HepG2 (cell line): ENCODE data around the gene JPH3. TPM values are rescaled to one million over a fixed set of nuclear protein-coding genes. Genes with fewer than 3 reads are reported as not detected.

Experiments used
- ATAC-seq: fragments of 200-7000 bp; cut with Tn5 transposase; 3 replicates; pipeline ENCODE4 v1.9.1; 2020; ENCODE audit warnings: mild to moderate bottlenecking, moderate library complexity
- BruUV-seq: library from RNA; stranded (reverse); fragments of 400-500 nt; replicated peaks from 2 replicates; lab custom pipeline; 2021; lab: Mats Ljungman, UMichigan
- CTCF ChIA-PET: fragments of 300-600 bp; formaldehyde crosslinking; extraction: SDS; loops from one replicate; lab custom pipeline; 2021; ENCODE audit warnings: low total read pairs, inconsistent platforms, low intra/inter-chr PET ratio; lab: Yijun Ruan, JAX
- POLR2A ChIA-PET: fragments of 350-600 bp; sonication (Branson Sonifier 250); formaldehyde crosslinking; loops from one replicate; lab custom pipeline; 2020; ENCODE audit warnings: antibody characterized with exemption, inconsistent platforms; lab: Yijun Ruan, JAX
- DNase-seq: peaks from one replicate; pipeline ENCODE4 v3.0.0-alpha.2; 2015; ENCODE audit warnings: low spot score
- FAIRE-seq: peaks from 3 replicates; lab custom pipeline; 2011; peaks lifted over from hg19 to GRCh38; lab: Jason Lieb, UNC
- H2AFZ ChIP-seq: one replicate; pipeline ENCODE4 v1.6.1; 2011; ENCODE audit warnings: low read length, inconsistent platforms
- H3K27ac ChIP-seq: fragments of 300-600 bp; 3 replicates; pipeline ENCODE4 v1.8.0; 2011; ENCODE audit warnings: mixed run types, mild to moderate bottlenecking, mixed read lengths, low read length, inconsistent platforms; ENCODE audit not compliant: insufficient read depth; ENCODE audit errors: extremely low read length
- H3K27me3 ChIP-seq, 2 experiments: fragments of 200-600 bp in 1 of 2; 2 replicates in 1 of 2; 3 replicates in 1 of 2; pipeline versions ENCODE4 v1.6.0 to v1.8.0; 2011; ENCODE audit warnings: low read length in 2 of 2, mild to moderate bottlenecking in 2 of 2, moderate library complexity in 2 of 2, inconsistent platforms in 1 of 2; ENCODE audit not compliant: insufficient read depth in 2 of 2, control insufficient read depth in 1 of 2
- H3K36me3 ChIP-seq, 2 experiments: fragments of 200-600 bp in 1 of 2; replicated peaks in 1 of 2; 2 replicates in 1 of 2; 3 replicates in 1 of 2; pipeline versions ENCODE4 v1.5.1 to v1.8.0; 2011; ENCODE audit warnings: low read length in 2 of 2, inconsistent platforms in 1 of 2; ENCODE audit not compliant: insufficient read depth in 2 of 2, control insufficient read depth in 1 of 2
- H3K4me1 ChIP-seq: 2 replicates; pipeline ENCODE4 v1.5.1; 2012; ENCODE audit warnings: low read length, inconsistent platforms; ENCODE audit not compliant: insufficient read depth
- H3K4me2 ChIP-seq: 2 replicates; pipeline ENCODE4 v1.6.0; 2011; ENCODE audit warnings: low read depth, low read length, inconsistent platforms
- H3K4me3 ChIP-seq, 3 experiments: fragments of 200-600 bp in 1 of 3; sonication (generic), shearing (Covaris generic) in 1 of 3; replicated peaks in 1 of 3; 2 replicates each; pipeline ENCODE4 v1.5.1; 2011 to 2016; ENCODE audit warnings: low read length in 3 of 3, inconsistent platforms in 2 of 3, low read depth in 2 of 3, mild to moderate bottlenecking in 2 of 3, control low read depth in 1 of 3, mixed read lengths in 1 of 3; ENCODE audit not compliant: insufficient read depth in 1 of 3
- H3K79me2 ChIP-seq: one replicate; pipeline ENCODE4 v1.6.1; 2011; ENCODE audit warnings: low read length, inconsistent platforms; ENCODE audit not compliant: insufficient read depth
- H3K9ac ChIP-seq: 2 replicates; pipeline ENCODE4 v1.6.0; 2011; ENCODE audit warnings: mild to moderate bottlenecking, low read depth, low read length, inconsistent platforms; ENCODE audit not compliant: insufficient read depth
- H3K9me3 ChIP-seq: 2 replicates; pipeline ENCODE4 v1.5.1; 2012; ENCODE audit warnings: mild to moderate bottlenecking, low read length
- H4K20me1 ChIP-seq: 2 replicates; pipeline ENCODE4 v1.6.0; 2011; ENCODE audit warnings: inconsistent platforms, mild to moderate bottlenecking, low read length, moderate library complexity; ENCODE audit not compliant: insufficient read depth
- BORCS8-MEF2B ChIP-seq: sonication (generic); formaldehyde crosslinking; IDR thresholded peaks from 2 replicates; pipeline ENCODE4 v1.8.0; 2022; ENCODE audit warnings: mild to moderate bottlenecking, missing genetic modification reagents
- HNF1B ChIP-seq: sonication (generic); formaldehyde crosslinking; IDR thresholded peaks from 2 replicates; pipeline ENCODE4 v1.5.1; 2020; ENCODE audit warnings: mild to moderate bottlenecking, moderate library complexity, missing genetic modification reagents
- KDM1A ChIP-seq: IDR thresholded peaks from 2 replicates; pipeline ENCODE4 v1.6.1; 2016; ENCODE audit warnings: missing compliant biosample characterization
- KLF11 ChIP-seq: IDR thresholded peaks from 2 replicates; pipeline ENCODE4 v1.6.1; 2016; ENCODE audit warnings: missing compliant biosample characterization
- MXI1 ChIP-seq: IDR thresholded peaks from 3 replicates; pipeline ENCODE4 v1.6.1; 2012; ENCODE audit warnings: low read depth, low read length, inconsistent platforms, borderline replicate concordance
- NONO ChIP-seq, 2 experiments: fragments of 450-650 bp in 1 of 2; sonication (generic) in 1 of 2; formaldehyde crosslinking in 1 of 2; IDR thresholded peaks in 1 of 2; conservative IDR thresholded peaks in 1 of 2; 2 replicates each; pipeline versions ENCODE4 v1.6.1 to v1.8.0; 2017 to 2022; ENCODE audit warnings: mild to moderate bottlenecking in 1 of 2, missing genetic modification reagents in 1 of 2, moderate library complexity in 1 of 2
- NR0B2 ChIP-seq: sonication (generic); formaldehyde crosslinking; IDR thresholded peaks from 2 replicates; pipeline ENCODE4 v1.4.0; 2020; ENCODE audit warnings: mild to moderate bottlenecking, missing genetic modification reagents
- PHF20 ChIP-seq: sonication (generic); formaldehyde crosslinking; IDR thresholded peaks from 2 replicates; pipeline ENCODE4 v1.5.0; 2020; ENCODE audit warnings: mild to moderate bottlenecking, missing genetic modification reagents
- PPARG ChIP-seq: conservative IDR thresholded peaks from 2 replicates; pipeline ENCODE4 v1.6.1; 2016; ENCODE audit warnings: missing biosample characterization, missing genetic modification reagents
- SOX6 ChIP-seq, 2 experiments: fragments of 450-650 bp in 1 of 2; sonication (generic) in 1 of 2; formaldehyde crosslinking in 1 of 2; IDR thresholded peaks; 2 replicates each; pipeline versions ENCODE4 v1.4.0 to v1.6.1; 2017 to 2020; ENCODE audit warnings: antibody characterized with exemption in 1 of 2, mild to moderate bottlenecking in 1 of 2, missing genetic modification reagents in 1 of 2
- XRCC5 ChIP-seq: fragments of 200-400 bp; formaldehyde crosslinking; optimal IDR thresholded peaks from 2 replicates; pipeline ENCODE3; 2017; ENCODE audit warnings: mild to moderate bottlenecking, low read length
- ZFP62 ChIP-seq: sonication (generic); formaldehyde crosslinking; IDR thresholded peaks from 2 replicates; pipeline ENCODE4 v1.4.0; 2020; ENCODE audit warnings: missing genetic modification reagents
- ZNF12 ChIP-seq: sonication (generic); formaldehyde crosslinking; IDR thresholded peaks from 2 replicates; pipeline ENCODE4 v1.5.0; 2020; ENCODE audit warnings: missing genetic modification reagents
- ZNF124 ChIP-seq: sonication (generic); formaldehyde crosslinking; IDR thresholded peaks from 2 replicates; pipeline ENCODE4 v1.4.0; 2020; ENCODE audit warnings: missing genetic modification reagents
- ZNF326 ChIP-seq: sonication (generic); formaldehyde crosslinking; IDR thresholded peaks from 2 replicates; pipeline ENCODE4 v1.4.0; 2020; ENCODE audit warnings: missing genetic modification reagents, borderline replicate concordance
- ZNF343 ChIP-seq: sonication (generic); formaldehyde crosslinking; IDR thresholded peaks from 2 replicates; pipeline ENCODE4 v1.4.0; 2020; ENCODE audit warnings: mild to moderate bottlenecking, missing genetic modification reagents
- ZNF350 ChIP-seq: sonication (generic); formaldehyde crosslinking; IDR thresholded peaks from 2 replicates; pipeline ENCODE4 v1.4.0; 2020; ENCODE audit warnings: mild to moderate bottlenecking, low read depth, missing genetic modification reagents, borderline replicate concordance
- ZNF513 ChIP-seq: sonication (generic); formaldehyde crosslinking; conservative IDR thresholded peaks from 2 replicates; pipeline ENCODE4 v1.5.0; 2020; ENCODE audit warnings: missing genetic modification reagents
- ZNF569 ChIP-seq: sonication (generic); formaldehyde crosslinking; IDR thresholded peaks from 2 replicates; pipeline ENCODE4 v1.5.0; 2020; ENCODE audit warnings: mild to moderate bottlenecking, missing genetic modification reagents, moderate library complexity, borderline replicate concordance
- ZNF644 ChIP-seq: IDR thresholded peaks from 2 replicates; pipeline ENCODE4 v1.6.1; 2016; ENCODE audit warnings: low read depth
- ZNF7 ChIP-seq: IDR thresholded peaks from 2 replicates; pipeline ENCODE4 v1.6.1; 2016; ENCODE audit warnings: missing biosample characterization, missing genetic modification reagents
- ZNF883 ChIP-seq: sonication (generic); formaldehyde crosslinking; IDR thresholded peaks from 2 replicates; pipeline ENCODE4 v1.5.1; 2020; ENCODE audit warnings: mild to moderate bottlenecking, missing genetic modification reagents; ENCODE audit errors: not compliant biosample characterization
- WGBS: methylation state at CpG from one replicate; pipeline ENCODE4 v1.1.6; 2017; ENCODE audit warnings: low lambda C conversion rate; 5-methylcytosine and 5-hydroxymethylcytosine counted together
- in situ Hi-C: cut with HindIII; loops from 2 replicates; pipeline ENCODE4 v1.10.0; 2017; ENCODE audit warnings: low pct_unique_long_range_greater_than_20kb; ENCODE audit not compliant: extremely low pct_ligation_motif_present
- intact Hi-C: fragments of 100-400 bp; cut with micrococcal nuclease; formaldehyde crosslinking; loops from one replicate; pipeline ENCODE4 v1.10.0; 2022; ENCODE audit not compliant: unreplicated experiment
- polyA plus RNA-seq, 8 experiments: library from polyadenylated mRNA; depleted of rRNA in 3 of 8; stranded (reverse) in 7 of 8; unstranded in 1 of 8; fragments of >200 nt; fragmentation: Illumina TruSeq in 4 of 8; extraction: Trizol in 4 of 8; gene quantifications; 2 replicates each; pipeline versions ENCODE4 v1.2.1 to v1.2.3, GENCODE V29; 2011 to 2016; ENCODE audit warnings: low read depth in 4 of 8, missing spikeins in 1 of 8, mixed read lengths in 1 of 8; ENCODE audit not compliant: insufficient read depth in 1 of 8
- total RNA-seq, 5 experiments: library from RNA; depleted of rRNA; stranded (reverse); fragments of >200 nt; fragmentation: Illumina TruSeq; extraction: Trizol; gene quantifications; 2 replicates each; pipeline ENCODE4 v1.2.3, GENCODE V29; 2016; ENCODE audit warnings: low read depth in 1 of 5

JPH3 gene
- total and polyA plus RNA-seq, 2 of the 13 experiments (the other 11 are each of a cell fraction or from before 2014, with no cell fraction given) = not detected

- H2AFZ ChIP-seq = no peak overlapping the region
- POLR2A ChIA-PET = interaction anchor here (1.6 kb wide), 1 partner anchor 11 kb away, joined by 6 read pairs; no protein-coding TSS in a partner anchor
- H3K4me1 ChIP-seq = peaks cover 20% of the 10 kb centered on the region
- peak overlapping the region in 1 of 3 experiments; percentile 29; a peak in 1 of 6 replicates for H3K4me3 ChIP-seq
- CTCF ChIA-PET = no interaction called here
- H3K9ac ChIP-seq = no peak overlapping the region
- no peaks in the 10 kb centered on the region for H3K9me3 ChIP-seq
- no peaks in the 10 kb centered on the region for H3K36me3 ChIP-seq
- H3K27ac ChIP-seq = no peak overlapping the region
- no peak for FAIRE-seq
- H4K20me1 ChIP-seq = no peaks in the 10 kb centered on the region
- intact Hi-C loops = no loop called here
- H3K4me2 ChIP-seq = peak overlapping the region; percentile 36
- DNase-seq = no peak
- H3K79me2 ChIP-seq = no peaks in the 10 kb centered on the region
- 52% methylated on average over 22 of the region's 33 CpGs for WGBS
- peaks cover 22 to 73% of the 10 kb centered on the region in 2 experiments for H3K27me3 ChIP-seq
- ATAC-seq = peak; percentile 55
- no TSS peak for BruUV-seq
- in situ Hi-C loops = no loop called here
- TF ChIP-seq ZNF350 (CRISPR knock-in tag) (no peak), KLF11 (CRISPR knock-in tag) (no peak), HNF1B (CRISPR knock-in tag) (no peak), ZNF569 (CRISPR knock-in tag) (no peak), SOX6 (IDR thresholded peaks at IDR 0.05) (no peak), SOX6 (CRISPR knock-in tag; IDR thresholded peaks at IDR 0.05) (no peak), XRCC5 (no peak), ZNF644 (CRISPR knock-in tag) (no peak), ZNF883 (no peak), PHF20 (CRISPR knock-in tag) (no peak), MXI1 (no peak), KDM1A (CRISPR knock-in tag) (no peak), ZFP62 (CRISPR knock-in tag) (no peak), ZNF326 (CRISPR knock-in tag) (no peak), ZNF7 (CRISPR knock-in tag) (no peak), ZNF513 (CRISPR knock-in tag) (no peak), BORCS8-MEF2B (0 out of 2 replicates have a peak, but pooled peaks have one; percentile 25), PPARG (no peak), NR0B2 (CRISPR knock-in tag) (0 out of 2 replicates have a peak, but pooled peaks have one; percentile 23), ZNF12 (CRISPR knock-in tag) (no peak), NONO (IDR thresholded peaks at IDR 0.05) (no peak), NONO (CRISPR knock-in tag; conservative IDR thresholded peaks at IDR 0.05) (no peak), ZNF343 (CRISPR knock-in tag) (no peak), ZNF124 (no peak)
These were observed 19.9 kb upstream of the JPH3 start for GRCh38 chr16:87582216-87582965.
